Renal cortical epithelial cell (primary cell): ENCODE data around the gene PEBP1. TPM values are rescaled to one million over a fixed set of nuclear protein-coding genes. Genes with fewer than 3 reads are reported as not detected.
A peak's percentile ranks its signal among the peaks of the same experiment; 100 is the strongest.
"Not testable (repeated sequence)": the region's sequence is repeated elsewhere in the genome, so short reads cannot be mapped to it uniquely, and the experiment has no call there.

Experiments used
- DNase-seq: peaks from one replicate; pipeline ENCODE4 v3.0.0-alpha.2; 2011; ENCODE audit warnings: low read depth
- total RNA-seq: library from RNA; depleted of rRNA; stranded (reverse); fragments of >200 nt; gene quantifications from 2 replicates; pipeline ENCODE4 v1.2.3, GENCODE V29; 2014

Gene PEBP1
- total RNA-seq: 161 and 252 TPM in 2 replicates

DNA sequence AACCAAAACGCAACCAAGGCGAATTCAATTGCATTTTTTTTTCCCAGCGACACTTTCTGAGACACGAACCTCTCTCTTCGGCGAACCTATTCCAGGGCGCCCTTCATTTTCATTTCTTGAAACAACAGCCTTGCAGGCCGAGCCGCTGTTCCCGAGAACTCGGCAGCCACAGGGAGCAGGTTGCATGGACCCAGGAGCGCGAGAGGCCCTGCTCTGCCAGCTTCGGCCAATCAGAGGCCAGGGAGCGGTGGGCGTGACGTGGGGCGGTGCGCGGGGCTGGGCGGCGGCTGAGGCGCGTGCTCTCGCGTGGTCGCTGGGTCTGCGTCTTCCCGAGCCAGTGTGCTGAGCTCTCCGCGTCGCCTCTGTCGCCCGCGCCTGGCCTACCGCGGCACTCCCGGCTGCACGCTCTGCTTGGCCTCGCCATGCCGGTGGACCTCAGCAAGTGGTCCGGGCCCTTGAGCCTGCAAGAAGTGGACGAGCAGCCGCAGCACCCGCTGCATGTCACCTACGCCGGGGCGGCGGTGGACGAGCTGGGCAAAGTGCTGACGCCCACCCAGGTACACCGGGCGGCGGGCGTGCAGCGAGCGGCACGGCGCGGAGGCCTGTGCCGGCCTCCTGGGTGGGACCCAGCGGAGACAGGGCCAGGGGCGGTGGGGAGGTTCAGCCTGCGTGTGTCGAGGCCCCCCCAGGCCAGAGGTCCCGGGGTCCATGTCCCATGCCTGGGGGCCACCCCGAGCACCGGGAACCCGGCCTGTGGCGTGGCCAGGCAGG, at the start of gene PEBP1:
Gene PEBP1 (plus strand): TSS at position 337 of the 771 bp plus-strand sequence. CDS start 86 bp downstream, at position 423.
- DNase-seq: peak; percentile 76

DNA sequence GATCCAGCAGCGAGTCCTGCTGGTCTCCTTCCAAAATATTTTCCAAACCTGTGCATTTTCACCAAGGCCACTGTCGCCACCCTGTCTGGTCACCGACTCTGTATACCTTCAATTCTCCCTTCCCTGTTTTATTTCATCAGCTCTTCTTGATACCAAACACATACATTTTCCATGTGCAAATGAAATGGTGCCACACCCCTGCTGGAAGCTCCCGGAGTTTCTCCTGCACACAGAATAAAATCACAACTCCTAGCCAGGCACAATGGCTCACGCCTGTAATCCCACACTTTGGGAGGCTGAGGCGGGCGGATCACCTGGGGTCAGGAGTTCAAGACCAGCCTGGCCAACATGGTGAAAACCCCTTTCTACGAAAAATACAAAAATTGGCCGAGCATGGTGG, 46.1 kb upstream of the PEBP1 start:
- DNase-seq: no peak

DNA sequence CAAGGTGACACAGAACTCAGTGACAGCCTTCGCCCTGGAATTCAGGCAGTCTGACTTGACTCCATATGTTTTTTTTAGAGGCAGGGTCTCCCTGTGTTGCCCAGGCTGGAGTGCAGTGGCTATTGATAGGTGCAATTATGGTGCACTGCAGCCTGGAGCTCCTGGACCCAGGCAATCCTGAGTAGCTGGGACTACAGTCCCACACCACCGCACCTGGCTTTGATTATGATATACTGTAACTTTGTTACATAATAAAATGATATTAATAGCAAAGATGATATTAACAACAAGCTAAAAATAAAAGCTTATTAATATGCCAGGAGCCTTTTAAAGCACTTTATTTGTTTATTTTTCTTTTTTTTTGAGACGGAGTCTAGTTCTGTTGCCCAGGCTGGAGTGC, 41.9 kb upstream of the PEBP1 start:
- no peak for DNase-seq

DNA sequence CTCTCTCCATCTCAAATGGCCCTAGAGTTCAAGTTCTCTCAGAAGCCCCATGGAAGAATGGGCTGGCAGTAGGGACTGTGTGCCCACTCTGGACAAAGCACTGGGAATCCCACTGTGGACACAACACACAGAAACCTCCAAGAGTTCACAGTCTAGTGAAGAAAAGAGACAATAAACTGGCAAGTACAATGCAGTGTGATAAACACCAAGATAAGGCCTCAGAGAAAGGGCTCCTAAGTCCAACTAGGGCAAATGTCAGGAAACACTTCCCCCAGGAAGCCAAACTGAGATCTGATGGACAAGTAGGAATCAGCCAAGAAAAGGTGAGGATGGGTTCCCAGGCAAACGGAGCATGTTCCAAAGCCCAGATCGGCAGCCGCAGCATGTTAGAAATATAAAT, 37.5 kb upstream of the PEBP1 start:
- no peak for DNase-seq

DNA sequence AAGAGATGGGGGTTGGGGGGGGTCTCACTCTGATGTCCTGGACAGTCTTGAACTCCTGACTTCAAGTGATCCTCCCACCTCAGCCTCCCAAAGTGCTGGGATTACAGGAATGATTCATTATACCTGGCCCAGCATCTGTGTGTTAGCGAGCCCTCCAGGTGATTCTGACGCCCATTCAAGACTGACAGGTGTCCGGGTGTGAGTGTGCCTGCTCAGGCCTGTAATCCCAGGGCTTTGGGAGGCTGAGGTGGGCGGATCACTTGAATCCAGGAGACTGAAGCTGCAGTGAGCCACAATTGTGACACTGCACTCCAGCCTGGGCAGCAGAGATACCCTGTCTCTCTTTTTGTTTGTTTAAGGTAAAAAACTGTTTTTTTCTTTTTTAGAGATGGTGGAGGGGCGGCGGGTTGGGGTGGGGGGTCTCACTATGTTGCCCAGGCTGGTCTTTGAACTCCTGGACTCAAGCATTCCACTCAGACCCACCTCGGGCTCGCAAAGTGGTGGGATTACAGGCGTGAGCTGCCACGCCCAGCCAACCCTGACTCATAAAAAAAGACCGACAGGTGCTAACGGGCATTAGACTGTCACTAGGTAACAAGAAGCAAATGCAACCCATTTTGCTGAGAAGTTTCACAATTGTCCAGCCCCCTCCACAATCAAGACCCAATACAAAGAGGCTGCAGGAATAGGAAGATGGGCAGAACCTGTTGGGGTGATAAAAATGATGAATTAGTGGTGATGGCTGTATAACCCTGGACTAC, 36.8 kb upstream of the PEBP1 start:
- no peak for DNase-seq

DNA sequence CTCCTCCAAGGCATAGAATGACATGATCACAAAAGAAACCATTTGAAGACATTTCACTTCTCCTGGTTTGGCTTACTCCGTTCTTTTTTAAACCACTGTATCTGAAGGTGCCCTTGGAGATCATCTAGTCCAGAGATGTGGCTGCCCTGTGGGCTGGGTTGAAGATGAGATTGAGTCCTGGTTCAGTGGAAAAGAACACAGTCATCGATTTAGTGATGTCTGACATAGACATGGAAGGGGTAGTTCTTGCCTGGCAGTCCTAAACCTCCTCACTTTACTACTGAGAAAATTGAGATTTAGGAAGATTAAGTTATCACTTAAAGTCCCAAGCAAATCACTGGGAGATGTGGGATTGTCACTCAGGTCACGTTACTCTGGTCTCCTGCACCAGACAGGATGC, 34.9 kb upstream of the PEBP1 start:
- DNase-seq: no peak

DNA sequence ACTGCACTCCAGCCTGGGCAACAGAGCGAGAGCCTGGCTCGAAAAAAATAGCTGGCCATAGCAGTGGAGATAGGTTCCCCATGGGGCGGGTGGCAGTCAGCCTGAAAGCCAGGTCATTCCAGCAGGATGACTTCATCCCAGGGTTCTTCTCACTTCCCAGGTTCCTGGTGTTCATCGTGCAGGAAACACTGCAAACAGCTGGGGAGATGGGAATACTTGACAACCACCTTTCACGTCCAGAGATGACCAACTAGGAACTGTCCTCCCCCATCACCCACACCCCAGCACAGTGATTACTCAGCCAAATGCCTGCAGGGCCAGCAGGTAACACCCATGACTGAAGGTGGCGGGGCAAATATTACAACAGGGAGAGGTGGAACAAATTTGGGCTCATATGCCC, 33.9 kb upstream of the PEBP1 start:
- DNase-seq: peak; percentile 62

DNA sequence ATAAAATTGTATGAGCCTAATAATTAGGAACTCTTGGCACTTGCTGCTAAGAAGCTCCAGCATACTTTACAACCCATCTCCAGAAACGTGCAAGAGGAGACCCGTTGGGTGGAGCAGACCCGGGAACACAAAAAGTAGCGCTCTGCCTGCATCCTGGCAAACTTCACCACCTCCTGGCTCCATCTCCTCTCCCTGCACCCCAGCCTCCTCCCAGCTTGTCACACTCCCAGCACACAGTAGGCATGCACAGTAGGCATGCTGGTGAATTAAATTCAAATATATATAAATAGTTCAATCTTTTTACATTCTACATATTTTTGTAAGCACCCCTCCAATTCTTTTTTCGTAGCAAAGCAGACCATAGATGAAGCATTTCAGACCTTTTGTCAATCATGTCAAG, 33.3 kb upstream of the PEBP1 start:
- DNase-seq: no peak

DNA sequence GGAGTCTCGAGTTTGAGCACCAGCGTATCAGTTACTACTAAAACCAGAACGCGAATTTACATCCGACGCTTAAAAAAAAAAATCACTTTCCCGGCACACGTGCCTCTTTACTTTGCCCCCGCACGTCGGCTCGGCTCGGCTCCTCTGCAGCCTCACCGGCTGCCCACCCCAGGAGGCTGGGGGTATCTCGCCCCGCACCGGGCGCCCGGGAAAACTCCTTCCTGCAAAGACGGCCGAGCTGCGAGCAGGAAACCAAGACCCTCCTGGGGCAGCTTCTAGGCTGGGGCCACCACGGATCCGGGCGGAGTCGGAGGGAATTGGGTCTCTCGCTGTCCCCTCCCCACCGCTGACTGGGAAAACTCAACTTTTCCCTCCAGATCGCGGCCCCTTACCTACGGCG, 32.7 kb upstream of the PEBP1 start:
- no peak for DNase-seq

DNA sequence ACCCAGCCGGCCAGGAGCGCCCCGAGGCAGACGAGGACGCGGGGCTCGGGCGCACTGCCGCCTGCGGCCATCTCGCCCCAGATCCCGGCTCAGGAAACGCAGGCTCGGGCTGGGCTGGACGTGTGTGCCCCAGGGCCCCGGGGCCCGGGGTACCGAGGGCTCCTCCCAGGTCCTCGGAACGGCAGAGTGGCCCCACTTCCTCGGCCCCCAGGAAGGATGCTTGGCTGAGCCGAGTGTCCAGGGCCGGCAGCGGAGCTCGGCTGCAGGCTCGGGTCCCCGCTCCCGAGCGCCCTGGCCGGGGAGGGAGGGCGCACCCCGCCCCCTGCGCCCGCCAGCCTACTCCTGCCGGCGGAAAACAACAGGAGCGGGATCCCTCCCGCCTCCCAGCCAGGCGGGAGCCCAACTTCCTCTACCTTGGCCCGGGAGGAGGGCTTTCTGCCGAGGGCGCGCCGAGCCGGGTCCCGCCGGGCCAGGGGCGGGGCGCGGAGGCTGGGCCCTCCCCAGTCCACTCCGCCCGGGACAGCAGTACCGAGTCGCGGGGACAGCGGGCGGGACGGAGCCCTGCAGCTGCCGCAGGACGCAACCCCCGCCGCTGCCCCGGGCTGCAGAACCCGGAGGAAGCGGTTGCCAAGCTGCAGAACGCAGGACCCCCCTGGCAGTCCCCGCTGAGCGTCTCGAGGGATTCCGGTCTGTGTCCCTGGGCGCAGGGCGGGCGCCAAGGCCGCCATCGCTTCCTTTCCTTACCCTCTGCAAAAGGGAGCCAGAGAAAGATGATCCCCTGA, 32.1 kb upstream of the PEBP1 start, which contains the start of gene VSIG10:
Gene VSIG10 (minus strand): TSS at position 411 of the 782 bp plus-strand sequence. CDS start 340 bp downstream, at position 71.
- peak; percentile 26 for DNase-seq

DNA sequence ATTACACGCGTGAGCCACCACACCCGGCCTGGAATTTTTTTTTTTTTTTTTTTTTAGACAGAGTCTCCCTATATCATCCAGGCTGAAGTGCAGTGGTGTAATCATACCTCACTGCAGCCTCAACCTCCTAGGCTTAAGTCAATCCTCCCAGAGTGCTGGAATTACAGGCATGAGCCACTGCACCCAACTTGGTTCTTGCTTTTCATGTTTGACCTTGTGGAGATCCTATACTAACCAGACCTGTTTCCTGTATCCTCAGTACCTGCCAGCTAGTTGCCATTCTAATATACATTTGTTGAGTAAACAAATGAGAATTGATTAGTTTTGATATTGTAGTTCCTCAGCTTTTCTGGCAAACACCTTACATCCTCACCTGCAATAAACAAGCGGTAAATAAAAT, 28.9 kb upstream of the PEBP1 start:
- DNase-seq: no peak

DNA sequence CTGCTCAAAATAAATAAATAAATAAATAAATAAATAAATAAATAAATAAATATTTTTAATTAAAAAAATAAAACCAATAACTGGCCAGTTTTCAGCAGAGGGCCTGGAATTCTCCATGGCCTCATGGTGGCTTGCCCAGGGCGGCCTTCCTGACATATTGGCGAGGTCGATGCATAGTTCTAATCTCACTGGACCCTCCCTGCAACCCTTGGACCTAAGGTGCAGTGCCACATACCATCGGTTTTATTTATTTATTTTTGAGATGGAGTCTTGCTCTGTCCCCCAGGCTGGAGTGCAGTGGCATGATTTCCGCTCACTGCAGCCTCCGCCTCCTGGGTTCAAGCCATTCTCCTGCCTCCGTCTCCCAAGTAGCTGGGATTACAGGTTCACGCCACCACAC, 28.2 kb upstream of the PEBP1 start:
- DNase-seq: no peak

DNA sequence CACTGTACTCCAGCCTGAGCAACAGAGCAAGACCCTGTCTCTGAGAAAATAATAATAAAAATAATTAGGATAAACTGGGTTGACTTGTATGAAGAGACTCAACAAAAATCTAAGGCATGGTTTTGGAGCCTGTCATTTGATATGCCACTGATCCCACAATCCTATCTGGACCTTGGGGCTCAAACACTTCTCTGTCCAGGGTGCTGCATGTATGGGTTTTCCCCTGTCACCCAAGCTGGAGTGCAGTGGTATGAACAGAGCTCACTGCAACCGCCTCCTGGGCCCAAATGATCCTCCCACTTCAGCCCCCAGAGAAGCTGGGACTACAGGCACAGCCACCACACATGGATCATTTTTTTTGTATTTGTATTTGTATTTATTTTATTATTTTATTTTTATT, 26.8 kb upstream of the PEBP1 start:
- no peak for DNase-seq

DNA sequence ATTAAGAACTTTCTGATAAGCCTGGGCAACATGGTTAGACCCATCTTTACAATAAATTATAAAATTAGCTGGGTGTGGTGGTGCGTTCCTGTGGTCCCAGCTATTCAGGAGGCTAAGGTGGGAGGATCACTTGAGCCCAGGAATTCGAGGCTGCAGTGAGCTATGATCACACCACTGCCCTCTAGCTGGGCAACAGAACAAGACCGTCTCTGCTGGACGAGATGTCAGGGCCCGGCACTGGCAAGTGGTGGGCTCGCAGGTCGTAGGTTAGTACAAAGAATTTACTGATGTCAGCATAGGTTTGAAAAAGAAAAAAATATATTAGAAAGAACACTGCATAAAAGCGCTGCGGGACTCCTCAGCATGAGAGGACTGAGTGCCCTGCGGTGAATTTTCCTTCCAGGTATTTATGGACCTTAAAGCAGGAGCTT, 16.5 kb upstream of the PEBP1 start:
- no peak for DNase-seq

DNA sequence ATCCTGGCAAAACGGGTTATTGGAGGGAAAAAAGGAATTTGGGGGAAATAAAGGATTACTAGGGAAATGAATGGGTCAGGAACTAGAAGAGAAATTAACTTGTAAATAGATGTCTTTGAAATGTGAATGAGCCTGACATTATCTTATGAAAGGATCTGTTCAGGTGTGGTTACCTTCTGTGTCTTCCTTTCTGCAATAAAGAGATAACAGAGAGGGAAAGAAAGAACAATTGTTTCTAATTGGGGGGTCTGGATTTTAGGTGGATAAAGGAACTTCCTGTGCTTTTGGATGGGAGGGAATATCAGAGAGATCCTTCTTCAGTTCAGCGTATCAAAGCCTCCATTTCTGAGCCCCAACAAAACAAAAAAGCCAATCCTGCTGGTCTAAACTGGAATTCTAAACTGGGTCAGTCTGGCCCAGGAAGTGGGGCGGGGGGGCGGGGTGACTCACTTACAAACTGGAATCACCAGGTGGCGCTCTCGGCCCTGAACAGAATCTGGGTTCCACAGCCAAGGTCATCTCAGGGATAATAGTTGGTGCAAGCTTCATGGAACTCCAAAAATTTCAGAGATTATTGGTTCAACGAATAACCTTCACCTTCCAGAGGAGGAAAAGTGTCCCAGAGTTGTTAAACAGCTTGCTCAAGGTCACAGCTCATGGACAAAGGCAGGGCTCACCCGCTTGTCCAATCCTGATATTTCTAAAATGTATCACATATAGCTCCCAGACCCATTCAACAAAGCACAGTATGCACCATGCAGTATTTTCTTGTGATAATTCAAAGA, 15.2 kb upstream of the PEBP1 start:
- peak; percentile 51 for DNase-seq

DNA sequence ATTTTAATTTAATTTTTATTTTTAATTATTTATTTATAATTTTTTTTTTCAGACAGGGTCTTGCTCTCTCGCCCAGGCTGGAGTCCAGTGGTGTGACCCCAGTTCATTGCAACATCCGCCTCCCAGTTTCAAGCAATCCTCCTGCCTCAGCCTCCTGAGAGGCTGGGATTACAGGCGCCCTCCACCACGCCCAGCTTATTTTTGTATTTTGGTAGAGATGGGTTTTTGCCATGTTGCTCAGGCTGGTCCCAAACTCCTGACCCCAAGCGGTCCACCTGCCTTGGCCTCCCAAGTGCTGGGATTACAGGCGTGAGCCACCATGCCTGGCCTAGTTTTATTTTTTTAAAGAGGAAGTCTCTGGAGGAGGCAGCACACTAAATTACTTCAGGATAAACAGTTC, 13.7 kb upstream of the PEBP1 start:
- no peak for DNase-seq

DNA sequence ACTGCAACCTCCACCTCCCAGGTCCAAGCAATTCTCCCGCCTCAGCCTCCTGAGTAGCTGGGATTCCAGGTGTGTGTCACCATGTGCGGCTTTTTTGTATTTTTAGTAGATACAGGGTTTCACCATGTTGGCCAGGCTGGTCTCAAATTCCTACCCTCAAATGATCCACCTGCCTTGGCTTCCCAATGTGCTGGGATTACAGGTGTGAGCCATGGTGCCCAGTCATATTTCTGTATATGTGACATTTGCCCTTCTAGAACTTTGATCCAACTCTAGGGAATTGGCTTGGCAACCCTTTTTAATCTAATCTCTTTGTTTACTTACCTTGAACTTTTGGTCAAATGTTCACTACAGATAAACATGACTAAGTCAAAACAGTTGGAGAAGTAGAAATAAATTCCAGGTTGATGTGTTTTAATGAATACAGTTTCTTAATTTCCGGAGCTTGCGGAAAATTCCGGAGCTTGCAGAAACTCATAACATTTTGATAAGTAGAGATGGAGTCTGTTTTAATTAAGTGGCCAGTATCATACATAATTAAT, 11.5 kb upstream of the PEBP1 start:
- no peak for DNase-seq

DNA sequence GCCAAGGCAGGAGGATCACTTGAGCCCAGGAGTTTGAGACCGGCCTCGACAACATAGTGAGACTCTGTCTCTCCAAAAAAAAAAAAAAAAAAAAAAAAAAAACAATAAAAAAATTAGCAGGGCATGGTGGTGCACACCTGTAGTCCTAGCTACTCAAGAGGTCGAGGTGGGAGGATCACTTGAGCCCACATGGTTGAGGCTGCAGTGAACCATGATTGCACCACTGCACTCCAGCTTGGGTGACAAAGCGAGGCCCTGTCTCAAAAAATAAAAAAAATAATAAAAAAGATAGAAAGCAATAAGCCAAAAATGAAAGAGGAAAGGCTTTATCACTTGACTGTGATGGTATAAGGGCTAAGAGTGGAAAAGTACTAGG, 10.2 kb upstream of the PEBP1 start:
- no peak for DNase-seq

DNA sequence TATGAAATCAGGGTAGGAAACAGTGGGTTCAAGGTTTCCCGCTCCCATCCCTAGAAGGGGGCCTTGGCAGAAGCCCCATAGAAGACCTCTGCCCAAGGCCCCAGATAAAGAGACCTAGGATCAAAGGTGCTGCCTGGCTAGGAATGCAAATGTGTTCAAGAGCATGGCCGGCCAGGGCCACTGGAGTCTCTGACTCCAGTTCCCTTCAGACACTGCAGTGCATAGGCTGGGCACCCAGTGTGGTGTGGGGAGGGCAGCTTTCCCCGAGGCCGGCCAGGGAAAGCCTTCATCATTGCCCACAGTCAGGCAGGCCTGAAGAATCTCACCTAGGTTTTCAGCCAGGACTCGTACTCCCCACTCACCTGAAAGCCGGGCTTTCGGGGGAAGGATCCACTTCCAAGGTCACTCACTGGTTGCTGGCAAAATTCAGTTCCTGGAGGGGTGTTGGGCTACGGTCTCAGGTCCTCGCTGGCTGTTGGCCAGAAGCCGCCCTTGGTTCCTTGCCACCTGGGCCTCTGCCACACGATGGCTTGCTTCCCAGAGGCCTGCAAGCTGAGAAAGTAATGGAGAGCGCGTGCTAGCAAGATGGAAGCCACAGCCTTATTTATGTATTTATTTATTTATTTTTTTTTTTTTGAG, 9.7 kb upstream of the PEBP1 start:
- DNase-seq: no peak

DNA sequence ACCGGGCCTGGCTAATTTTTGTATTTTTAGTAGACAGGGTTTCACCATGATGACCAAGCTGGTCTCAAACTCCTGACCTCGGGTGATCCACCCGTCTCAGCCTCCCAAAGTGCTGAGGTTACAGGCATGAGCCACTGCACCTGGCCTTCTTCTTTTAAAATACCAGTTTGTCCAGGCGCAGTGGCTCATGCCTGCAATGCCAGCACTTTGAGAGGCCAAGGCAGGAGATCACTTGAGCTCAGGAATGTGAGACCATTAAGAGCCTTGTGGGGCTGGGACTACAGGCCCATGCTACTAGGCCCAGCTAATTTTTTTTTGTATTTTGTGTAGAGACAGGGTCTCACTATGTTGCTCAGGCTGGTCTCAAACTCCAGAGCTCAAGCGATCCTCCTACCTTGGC, 8.1 kb upstream of the PEBP1 start:
- DNase-seq: no peak

DNA sequence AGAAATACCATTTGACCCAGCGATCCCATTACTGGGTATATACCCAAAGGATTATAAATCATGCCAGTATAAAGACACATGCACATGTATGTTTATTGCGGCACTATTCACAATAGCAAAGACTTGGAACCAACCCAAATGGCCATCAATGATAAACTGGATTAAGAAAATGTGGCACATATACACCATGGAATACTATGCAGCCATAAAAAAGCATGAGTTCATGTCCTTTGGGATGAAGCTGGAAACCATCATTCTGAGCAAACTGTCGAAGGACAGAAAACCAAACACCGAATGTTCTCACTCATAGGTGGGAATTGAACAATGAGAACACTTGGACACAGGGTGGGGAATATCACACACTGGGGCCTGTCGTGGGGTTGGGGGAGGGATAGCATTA, 6.5 kb upstream of the PEBP1 start:
- DNase-seq: not testable (repeated sequence)
